Endodermal cell (in vitro differentiated cells): Measurements from ENCODE around the gene EEFSEC. TPM values are rescaled to one million over a fixed set of nuclear protein-coding genes. Genes with fewer than 3 reads are reported as not detected.
A peak's percentile ranks its signal among the peaks of the same experiment; 100 is the strongest.

Experiments
- DNase-seq: peaks from one replicate; pipeline ENCODE4 v3.0.0-alpha.2; 2017
- H3K27ac ChIP-seq: 2 replicates; pipeline ENCODE4 v1.5.1; 2013; ENCODE audit warnings: mild to moderate bottlenecking, low read depth, low read length, moderate library complexity
- H3K27me3 ChIP-seq: 2 replicates; pipeline ENCODE4 v1.6.1; 2013; ENCODE audit warnings: mild to moderate bottlenecking, low read length, moderate library complexity; ENCODE audit not compliant: insufficient read depth, control insufficient read depth, poor library complexity, severe bottlenecking
- H3K36me3 ChIP-seq: 2 replicates; pipeline ENCODE4 v1.7.0; 2013; ENCODE audit warnings: mild to moderate bottlenecking, low read length, moderate library complexity; ENCODE audit not compliant: control insufficient read depth, insufficient read depth
- H3K4me1 ChIP-seq: one replicate; pipeline ENCODE4 v1.7.0; 2013; ENCODE audit warnings: low read length; ENCODE audit not compliant: control insufficient read depth, insufficient read depth
- H3K4me3 ChIP-seq: 2 replicates; pipeline ENCODE4 v1.5.1; 2013; ENCODE audit warnings: mild to moderate bottlenecking, low read length, moderate library complexity
- H3K9ac ChIP-seq: 2 replicates; pipeline ENCODE4 v1.6.1; 2013; ENCODE audit warnings: mild to moderate bottlenecking, low read length, moderate library complexity; ENCODE audit not compliant: poor library complexity, severe bottlenecking; ENCODE audit errors: extremely low read depth
- H3K9me3 ChIP-seq: 2 replicates; pipeline ENCODE4 v1.6.1; 2013; ENCODE audit warnings: mild to moderate bottlenecking, low read length, moderate library complexity; ENCODE audit not compliant: control insufficient read depth
- H3K27ac Mint-ChIP-seq: 2 replicates; pipeline ENCODE4 v1.8.0; 2020; ENCODE audit warnings: mixed read lengths
- H3K27me3 Mint-ChIP-seq: 2 replicates; pipeline ENCODE4 v1.8.0; 2021; ENCODE audit warnings: mild to moderate bottlenecking, mixed read lengths; ENCODE audit not compliant: insufficient read depth
- H3K36me3 Mint-ChIP-seq: 2 replicates; pipeline ENCODE4 v1.8.0; 2020; ENCODE audit warnings: low read depth, mixed read lengths
- H3K4me1 Mint-ChIP-seq: 2 replicates; pipeline ENCODE4 v1.8.0; 2020; ENCODE audit warnings: mixed read lengths
- H3K4me3 Mint-ChIP-seq: 2 replicates; pipeline ENCODE4 v1.8.0; 2020; ENCODE audit warnings: mild to moderate bottlenecking, moderate library complexity, mixed read lengths
- H3K9me3 Mint-ChIP-seq: 2 replicates; pipeline ENCODE4 v1.8.0; 2020; ENCODE audit warnings: mild to moderate bottlenecking, mixed read lengths
- CTCF ChIP-seq: fragments of 200-600 bp; sonication (generic); conservative IDR thresholded peaks from 2 replicates; pipeline ENCODE4 v1.5.0; 2021; ENCODE audit warnings: antibody characterized with exemption, mild to moderate bottlenecking
- WGBS, 2 experiments: methylation state at CpG; one replicate each; pipeline versions ENCODE4 v1.1.5 to v1.1.7; 2013; ENCODE audit warnings: missing lambda C conversion rate in 2 of 2, mixed read lengths in 1 of 2; ENCODE audit not compliant: insufficient coverage in 1 of 2, insufficient read length in 1 of 2; 5-methylcytosine and 5-hydroxymethylcytosine counted together
- total RNA-seq, 2 donors: library from RNA; stranded (reverse); fragmentation: NEBNext Ultra II Directional in 1 of 2; extraction: Animal tissue kit (Norgen Biotek cat#: 25700) in 1 of 2; gene quantifications; 2 replicates in 1 of 2; 3 replicates in 1 of 2; pipeline ENCODE4 v1.2.1, GENCODE V29; 2021

EEFSEC gene
- total RNA-seq, 2 donors from 2014 or later: 11.9 to 15.8 TPM

DNA sequence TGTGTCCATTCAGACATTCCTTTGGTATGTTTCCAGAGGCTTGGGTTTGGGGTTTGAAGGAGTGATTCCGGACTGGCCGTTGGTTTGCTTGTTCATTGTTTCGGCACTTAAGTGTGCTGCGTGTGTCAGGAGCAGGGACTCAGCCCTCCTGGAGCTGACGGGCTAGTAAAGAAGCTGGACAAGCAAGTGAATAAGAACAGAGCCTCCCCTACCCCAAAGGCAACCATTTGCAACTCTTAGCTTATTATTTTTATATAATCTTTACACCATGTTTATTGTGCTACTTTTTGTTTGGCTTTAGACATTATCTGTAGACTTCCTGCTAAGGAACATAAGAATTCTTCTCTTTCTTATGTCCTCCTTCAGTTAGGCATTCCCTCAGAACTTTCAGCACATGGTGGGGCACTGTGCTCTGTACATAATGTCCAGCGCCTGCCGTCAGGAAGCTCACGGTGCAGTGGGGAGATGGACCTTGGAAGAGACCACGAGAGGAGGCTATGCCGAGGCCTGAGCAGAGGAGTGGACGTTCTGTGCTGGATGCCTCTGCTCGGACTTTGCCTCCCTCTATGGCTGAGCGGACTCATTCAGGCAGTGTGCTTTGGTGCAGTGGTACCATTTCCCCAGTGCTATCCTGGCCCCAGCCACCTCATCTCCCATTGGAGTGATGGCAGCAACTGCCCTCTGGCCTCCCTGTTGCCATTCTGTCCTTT lies 65.4 kb downstream of the EEFSEC start:
- H3K27me3 ChIP-seq: no peaks in the 10 kb centered on the region
- no peaks in the 10 kb centered on the region for H3K4me1 ChIP-seq
- no peak overlapping the region for H3K27ac ChIP-seq
- H3K4me3 Mint-ChIP-seq: no peak overlapping the region
- no peaks in the 10 kb centered on the region for H3K4me1 Mint-ChIP-seq
- 95 to 97% methylated on average over 10 to 13 of the region's 13 CpGs for WGBS, 2 experiments
- peaks cover 24% of the 10 kb centered on the region for H3K9me3 Mint-ChIP-seq
- H3K27ac Mint-ChIP-seq: no peak overlapping the region
- H3K9ac ChIP-seq: no peak overlapping the region
- TF ChIP-seq CTCF: no peak
- H3K4me3 ChIP-seq: no peak overlapping the region
- no peak for DNase-seq
- no peaks in the 10 kb centered on the region for H3K36me3 ChIP-seq
- H3K9me3 ChIP-seq: peaks cover 20% of the 10 kb centered on the region
- H3K27me3 Mint-ChIP-seq: peaks cover 5% of the 10 kb centered on the region
- peaks cover 14% of the 10 kb centered on the region for H3K36me3 Mint-ChIP-seq

DNA sequence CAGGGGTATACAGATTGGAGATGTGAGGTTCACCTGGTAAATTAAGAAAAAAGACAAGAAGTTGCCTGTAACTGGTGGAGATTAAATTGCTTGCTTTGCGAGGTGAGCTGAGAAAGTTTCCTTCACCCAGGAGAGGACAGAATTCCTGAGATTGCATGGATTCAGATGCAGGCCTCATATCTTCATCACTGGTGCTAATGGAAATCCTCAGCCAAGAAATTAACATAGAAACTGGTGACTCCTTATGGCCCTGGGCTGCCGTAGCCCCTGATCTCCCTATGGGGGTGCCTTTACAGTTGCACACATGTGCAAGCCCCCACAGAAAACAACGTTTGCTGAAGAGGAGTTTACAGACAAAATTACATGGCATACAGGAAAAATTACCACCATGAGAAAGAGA lies 68.0 kb downstream of the EEFSEC start:
- no peak overlapping the region for H3K9ac ChIP-seq
- Mint-ChIP-seq H3K36me3 (peaks cover 14% of the 10 kb centered on the region), H3K27me3 (no peaks in the 10 kb centered on the region), H3K4me3 (no peak overlapping the region), H3K9me3 (peaks cover 28% of the 10 kb centered on the region), H3K4me1 (peaks cover 7% of the 10 kb centered on the region), H3K27ac (no peak overlapping the region)
- H3K9me3 ChIP-seq: peaks cover 26% of the 10 kb centered on the region
- H3K4me1 ChIP-seq: no peaks in the 10 kb centered on the region
- no peaks in the 10 kb centered on the region for H3K36me3 ChIP-seq
- H3K4me3 ChIP-seq: no peak overlapping the region
- no peak overlapping the region for H3K27ac ChIP-seq
- DNase-seq: no peak
- no peak for TF ChIP-seq CTCF
- H3K27me3 ChIP-seq: no peaks in the 10 kb centered on the region
- 88 to 94% methylated on average over 3 of the region's 3 CpGs for WGBS, 2 experiments

- no peaks in the 10 kb centered on the region for H3K36me3 ChIP-seq
- no peak for DNase-seq
- H3K27ac ChIP-seq: no peak overlapping the region
- peaks cover 26% of the 10 kb centered on the region for H3K9me3 ChIP-seq
- no peaks in the 10 kb centered on the region for H3K4me1 ChIP-seq
- no peak overlapping the region for H3K9ac ChIP-seq
- H3K4me3 ChIP-seq: peak overlapping the region; percentile 60
- H3K4me1 Mint-ChIP-seq: peaks cover 13% of the 10 kb centered on the region
- H3K36me3 Mint-ChIP-seq: peaks cover 14% of the 10 kb centered on the region
- no peak overlapping the region for H3K27ac Mint-ChIP-seq
- TF ChIP-seq CTCF: no peak
- no peaks in the 10 kb centered on the region for H3K27me3 ChIP-seq
- H3K27me3 Mint-ChIP-seq: no peaks in the 10 kb centered on the region
- H3K4me3 Mint-ChIP-seq: no peak overlapping the region
- peaks cover 28% of the 10 kb centered on the region for H3K9me3 Mint-ChIP-seq
Measured at GRCh38 chr3:128222796-128223385, 69.6 kb downstream of the EEFSEC start.
